Measurements from ENCODE around the gene SEC16A.

GRCh38 chr9:136423432-136424146 is 59.3 kb downstream of the SEC16A start:
- no peak for TF ChIP-seq CTCF (IDR thresholded peaks at IDR 0.05)
- no peak for TF ChIP-seq POLR2A (IDR thresholded peaks at IDR 0.05)

All from thyroid gland (tissue), 4 donors.